KMS-11 (cell line): ENCODE data around the gene PPM1E.

Experiments used
- H2AFZ ChIP-seq: fragments of 200-600 bp; sonication (generic); 2 replicates; pipeline ENCODE4 v1.6.1; 2016; ENCODE audit warnings: antibody characterized with exemption, mixed run types, low read depth
- H3K27ac ChIP-seq: fragments of 200-600 bp; sonication (generic); 2 replicates; pipeline ENCODE4 v1.6.1; 2016; ENCODE audit warnings: mild to moderate bottlenecking, mixed run types
- H3K27me3 ChIP-seq: fragments of 200-600 bp; sonication (generic); 2 replicates; pipeline ENCODE4 v1.6.1; 2017; ENCODE audit warnings: mild to moderate bottlenecking, low read depth, mixed run types, moderate library complexity; ENCODE audit not compliant: insufficient read depth
- H3K36me3 ChIP-seq: fragments of 200-600 bp; sonication (generic); 2 replicates; pipeline ENCODE4 v1.6.1; 2017; ENCODE audit warnings: mild to moderate bottlenecking, mixed run types; ENCODE audit not compliant: insufficient read depth
- H3K4me1 ChIP-seq: fragments of 200-600 bp; sonication (generic); 2 replicates; pipeline ENCODE4 v1.6.1; 2016; ENCODE audit warnings: mild to moderate bottlenecking, low read depth, mixed run types; ENCODE audit not compliant: poor library complexity, severe bottlenecking
- H3K4me2 ChIP-seq: fragments of 200-600 bp; sonication (generic); 2 replicates; pipeline ENCODE4 v1.7.0; 2016; ENCODE audit warnings: mild to moderate bottlenecking, mixed run types
- H3K4me3 ChIP-seq: fragments of 200-600 bp; sonication (generic); IDR thresholded peaks from 2 replicates; pipeline ENCODE4 v1.6.1; 2017; ENCODE audit warnings: low read depth, low read length, mixed read lengths; ENCODE audit not compliant: insufficient read depth
- H3K79me2 ChIP-seq: fragments of 200-600 bp; sonication (generic); 2 replicates; pipeline ENCODE4 v1.6.1; 2016; ENCODE audit warnings: low read depth, mixed run types; ENCODE audit not compliant: insufficient read depth
- H3K9ac ChIP-seq: fragments of 200-600 bp; sonication (generic); 2 replicates; pipeline ENCODE4 v1.6.1; 2016; ENCODE audit warnings: mild to moderate bottlenecking, mixed run types
- H4K20me1 ChIP-seq: fragments of 200-600 bp; sonication (generic); 2 replicates; pipeline ENCODE4 v1.6.1; 2016; ENCODE audit warnings: mild to moderate bottlenecking, mixed run types; ENCODE audit not compliant: insufficient read depth
- CTCF ChIP-seq: fragments of 200-600 bp; sonication (generic); conservative IDR thresholded peaks from 2 replicates; pipeline ENCODE4 v1.6.1; 2017; ENCODE audit warnings: low read depth, mild to moderate bottlenecking, antibody characterized with exemption, low read length, moderate library complexity, mixed read lengths

The PPM1E gene

GRCh38 chr17:58960068-58960467 lies 204.4 kb downstream of the PPM1E start:
- Histone ChIP-seq H3K27me3 (no peaks in the 10 kb centered on the region), H3K36me3 (no peaks in the 10 kb centered on the region), H2AFZ (no peak overlapping the region), H4K20me1 (no peaks in the 10 kb centered on the region), H3K4me3 (no peak overlapping the region), H3K27ac (no peak overlapping the region), H3K79me2 (no peaks in the 10 kb centered on the region), H3K4me1 (no peaks in the 10 kb centered on the region), H3K4me2 (no peak overlapping the region), H3K9ac (no peak overlapping the region)
- peak; percentile 39; the same call in 1 of the 2 replicates for TF ChIP-seq CTCF

- no peak for TF ChIP-seq CTCF
- H3K27ac ChIP-seq = no peak overlapping the region
- H4K20me1 ChIP-seq = no peaks in the 10 kb centered on the region
- no peaks in the 10 kb centered on the region for H3K36me3 ChIP-seq
- H2AFZ ChIP-seq = no peak overlapping the region
- H3K4me2 ChIP-seq = no peak overlapping the region
- H3K79me2 ChIP-seq = no peaks in the 10 kb centered on the region
- no peak overlapping the region for H3K9ac ChIP-seq
- no peak overlapping the region for H3K4me3 ChIP-seq
- H3K4me1 ChIP-seq = peaks cover 11% of the 10 kb centered on the region
- no peaks in the 10 kb centered on the region for H3K27me3 ChIP-seq
Measured at GRCh38 chr17:58965221-58965620, 209.6 kb downstream of the PPM1E start.

GRCh38 chr17:58966208-58966607 lies 210.6 kb downstream of the PPM1E start:
- no peak overlapping the region for H3K4me3 ChIP-seq
- no peak overlapping the region for H3K27ac ChIP-seq

GRCh38 chr17:58968426-58969061 lies 212.9 kb downstream of the PPM1E start:
- no peaks in the 10 kb centered on the region for H4K20me1 ChIP-seq
- no peak overlapping the region for H2AFZ ChIP-seq
- peak overlapping the region; percentile 16; the same call in 1 of the 2 replicates for H3K27ac ChIP-seq
- peak overlapping the region; percentile 10; the same call in 1 of the 2 replicates for H3K4me2 ChIP-seq
- no peak overlapping the region for H3K4me3 ChIP-seq
- H3K36me3 ChIP-seq = no peaks in the 10 kb centered on the region
- H3K27me3 ChIP-seq = no peaks in the 10 kb centered on the region
- peaks cover 11% of the 10 kb centered on the region for H3K4me1 ChIP-seq
- H3K9ac ChIP-seq = no peak overlapping the region
- no peak for TF ChIP-seq CTCF
- H3K79me2 ChIP-seq = no peaks in the 10 kb centered on the region

More at GRCh38 chr17:58966208-58966607, 210.6 kb downstream of the PPM1E start:
- Histone ChIP-seq H3K79me2 (no peaks in the 10 kb centered on the region), H4K20me1 (no peaks in the 10 kb centered on the region), H3K9ac (no peak overlapping the region), H3K4me1 (peaks cover 11% of the 10 kb centered on the region), H2AFZ (no peak overlapping the region), H3K27me3 (no peaks in the 10 kb centered on the region), H3K36me3 (no peaks in the 10 kb centered on the region), H3K4me2 (no peak overlapping the region)
- TF ChIP-seq CTCF = no peak
